Measurements from ENCODE around the gene ANGPTL4. TPM values are rescaled to one million over a fixed set of nuclear protein-coding genes. Genes with fewer than 3 reads are reported as not detected.

The ANGPTL4 gene
- total and polyA plus RNA-seq, 4 experiments from 2014 or later = not detected

GRCh38 chr19:8320564-8321066 is 43.3 kb upstream of the ANGPTL4 start:
- Mint-ChIP-seq H3K9me3 (no peaks in the 10 kb centered on the region), H3K4me3 (peak overlapping the region; percentile 94 to 99 (median 97)), H3K36me3 (peaks cover 7 to 29% of the 10 kb centered on the region in 2 donors), H3K4me1 (peaks cover 9 to 44% (median 33%) of the 10 kb centered on the region in 4 donors), H3K27ac (peak overlapping the region; percentile 97 to 99 (median 99)), H3K27me3 (no peaks in the 10 kb centered on the region)
- CTCF ChIA-PET (ENCODE audit: partially characterized antibody) = interaction anchor here (0.8 to 2.8 kb wide), 4 partner anchors 8 to 377 kb away, joined by 3 to 27 read pairs (median 3); partner anchors contain the start of gene TIMM44
- Histone ChIP-seq H3K36me3 (ENCODE audit: insufficient read depth, low read length) (peaks cover 20% of the 10 kb centered on the region), H3K4me3 (ENCODE audit: low read length in 2 of 2) (peak overlapping the region; percentile 88 to 96), H3K4me1 (ENCODE audit: insufficient read depth, low read length) (peaks cover 42% of the 10 kb centered on the region), H3K9me3 (ENCODE audit: control insufficient read depth in 1 of 2, low read length in 2 of 2) (no peaks in the 10 kb centered on the region), H3K27ac (ENCODE audit: low read depth, low read length) (peak overlapping the region; percentile 97), H3K27me3 (ENCODE audit: insufficient read depth, low read length) (no peaks in the 10 kb centered on the region)
- DNase-seq = peak in 1 of 5 donors; percentile 24
- intact Hi-C loops (cut with micrococcal nuclease) = loop anchor here (1.0 to 10.0 kb wide), 4 partner anchors 12 to 166 kb away; partner anchors contain the start of genes CD320, KANK3 and RAB11B
- POLR2A ChIA-PET (ENCODE audit: partially characterized antibody) = interaction anchor here (0.6 to 2.7 kb wide), 14 partner anchors 10 to 260 kb away, joined by 3 to 25 read pairs (median 4); partner anchors contain the start of genes CD320, HNRNPM, KANK3 and RAB11B

DNA sequence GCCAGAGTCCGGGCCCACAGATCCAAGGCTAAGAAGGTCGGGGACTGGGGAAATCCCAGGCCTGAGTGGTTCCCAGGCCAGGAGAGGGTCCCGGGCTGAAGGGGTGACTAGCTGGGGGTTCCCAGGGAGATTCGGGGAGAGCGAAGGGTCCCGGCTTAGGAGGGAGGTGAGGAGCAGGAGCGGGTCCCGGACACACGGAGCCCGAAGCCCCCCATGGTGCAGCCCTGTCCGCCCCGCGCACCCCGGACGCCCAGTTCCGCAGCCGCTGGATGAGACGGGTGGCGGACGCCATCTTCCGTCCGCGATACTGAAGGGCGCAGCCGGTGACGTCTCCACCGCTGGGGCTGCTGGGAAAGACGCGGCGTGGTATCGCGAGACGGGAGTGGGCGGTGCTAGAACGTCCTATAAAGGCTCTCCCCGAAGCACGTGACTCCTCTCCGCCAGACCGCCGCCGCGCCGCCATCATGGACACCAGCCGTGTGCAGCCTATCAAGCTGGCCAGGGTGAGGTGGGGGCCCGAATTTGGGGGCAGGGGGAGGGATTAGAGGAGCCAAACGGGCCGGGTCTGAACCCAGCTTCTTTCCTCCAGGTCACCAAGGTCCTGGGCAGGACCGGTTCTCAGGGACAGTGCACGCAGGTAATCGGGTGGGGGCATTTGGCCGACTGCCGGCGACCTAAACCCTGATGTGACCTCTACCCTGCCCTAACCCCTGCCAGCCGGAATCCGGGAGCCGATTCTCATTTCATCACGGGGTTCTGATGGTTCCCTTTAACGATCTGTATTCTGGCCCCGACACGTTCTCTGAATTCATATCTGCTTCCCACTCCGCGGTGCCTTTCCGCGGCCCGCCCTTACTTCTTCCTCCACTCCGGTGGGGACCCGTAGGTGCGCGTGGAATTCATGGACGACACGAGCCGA is 42.6 kb upstream of the ANGPTL4 start, which contains the start of the genes NDUFA7 and RPS28:
TSS of gene NDUFA7 (minus strand) at position 309 of the 919 bp plus-strand sequence. CDS start at position 292, 17 bp downstream.
TSS of gene RPS28 (plus strand) at position 430 of the 919 bp plus-strand sequence. CDS start at position 465, 35 bp downstream.
- intact Hi-C loops (cut with micrococcal nuclease) = loop anchor here (1.0 to 10.0 kb wide), 4 partner anchors 13 to 167 kb away; partner anchors contain the start of genes CD320, KANK3 and RAB11B
- Mint-ChIP-seq H3K4me1 (peaks cover 9 to 44% (median 33%) of the 10 kb centered on the region in 4 donors), H3K9me3 (no peaks in the 10 kb centered on the region), H3K27me3 (no peaks in the 10 kb centered on the region), H3K27ac (peak within 1 kb of the TSS; percentile 97 to 99 (median 99)), H3K4me3 (peak within 1 kb of the TSS; percentile 94 to 99 (median 97)), H3K36me3 (peaks cover 6 to 28% of the 10 kb centered on the region in 2 donors)
- CTCF ChIA-PET (ENCODE audit: partially characterized antibody) = interaction anchor here (0.6 to 2.8 kb wide), 6 partner anchors 8 to 60 kb away, joined by 3 to 27 read pairs (median 3); no protein-coding TSS in a partner anchor
- Histone ChIP-seq H3K27me3 (ENCODE audit: insufficient read depth, low read length) (no peaks in the 10 kb centered on the region), H3K36me3 (ENCODE audit: insufficient read depth, low read length) (peaks cover 16% of the 10 kb centered on the region), H3K4me3 (ENCODE audit: low read length in 2 of 2) (peak within 1 kb of the TSS; percentile 88 to 96), H3K4me1 (ENCODE audit: insufficient read depth, low read length) (peaks cover 42% of the 10 kb centered on the region), H3K9me3 (ENCODE audit: control insufficient read depth in 1 of 2, low read length in 2 of 2) (no peaks in the 10 kb centered on the region), H3K27ac (ENCODE audit: low read depth, low read length) (peak within 1 kb of the TSS; percentile 97)
- POLR2A ChIA-PET (ENCODE audit: partially characterized antibody) = interaction anchor here (0.9 to 2.7 kb wide), 18 partner anchors 10 to 378 kb away, joined by 3 to 25 read pairs (median 4); partner anchors contain the start of genes CD320, CERS4, HNRNPM and KANK3
- peak; percentile 96 to 97 (median 97) for DNase-seq

DNA sequence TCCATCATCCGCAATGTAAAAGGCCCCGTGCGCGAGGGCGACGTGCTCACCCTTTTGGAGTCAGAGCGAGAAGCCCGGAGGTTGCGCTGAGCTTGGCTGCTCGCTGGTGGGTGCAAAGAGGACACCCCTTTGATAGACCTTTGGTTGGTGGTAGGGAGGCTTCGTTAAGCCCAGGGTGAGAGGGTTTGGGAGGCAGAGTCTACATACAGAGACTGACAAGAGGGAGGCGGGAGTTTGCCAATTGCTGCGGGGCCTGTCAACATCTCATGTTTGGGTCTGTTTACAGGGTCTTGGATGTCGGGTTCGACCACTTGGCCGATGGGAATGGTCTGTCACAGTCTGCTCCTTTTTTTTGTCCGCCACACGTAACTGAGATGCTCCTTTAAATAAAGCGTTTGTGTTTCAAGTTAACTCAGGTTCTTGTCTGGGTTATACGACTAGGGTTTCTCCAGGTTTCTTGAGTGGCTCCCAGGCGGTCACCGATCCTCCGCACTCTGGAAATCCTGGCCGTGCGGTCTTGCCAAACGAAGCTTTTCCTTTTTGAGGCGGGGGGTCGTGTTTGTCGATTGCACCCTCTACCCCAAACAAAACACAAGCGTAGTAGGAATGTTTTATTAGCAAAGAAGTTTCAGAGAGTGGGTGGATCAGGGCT is 41.8 kb upstream of the ANGPTL4 start:
- Histone ChIP-seq H3K4me3 (ENCODE audit: low read length in 2 of 2) (peak overlapping the region; percentile 81 to 88), H3K9me3 (ENCODE audit: control insufficient read depth in 1 of 2, low read length in 2 of 2) (no peaks in the 10 kb centered on the region), H3K36me3 (ENCODE audit: insufficient read depth, low read length) (peaks cover 14% of the 10 kb centered on the region), H3K27me3 (ENCODE audit: insufficient read depth, low read length) (no peaks in the 10 kb centered on the region), H3K27ac (ENCODE audit: low read depth, low read length) (peak overlapping the region; percentile 97), H3K4me1 (ENCODE audit: insufficient read depth, low read length) (peaks cover 42% of the 10 kb centered on the region)
- no peak for DNase-seq
- CTCF ChIA-PET (ENCODE audit: partially characterized antibody) = interaction anchor here (0.6 to 2.8 kb wide), 4 partner anchors 9 to 61 kb away, joined by 3 to 27 read pairs (median 4); no protein-coding TSS in a partner anchor
- intact Hi-C loops (cut with micrococcal nuclease) = loop anchor here (1.0 to 10.0 kb wide), 4 partner anchors 14 to 167 kb away; partner anchors contain the start of genes CD320, KANK3 and RAB11B
- Mint-ChIP-seq H3K4me1 (peaks cover 9 to 44% (median 33%) of the 10 kb centered on the region in 4 donors), H3K36me3 (peaks cover 6 to 29% of the 10 kb centered on the region in 2 donors), H3K9me3 (no peaks in the 10 kb centered on the region), H3K4me3 (peak overlapping the region; percentile 94 to 99 (median 97)), H3K27ac (peak overlapping the region; percentile 97 to 99 (median 99)), H3K27me3 (no peaks in the 10 kb centered on the region)
- POLR2A ChIA-PET (ENCODE audit: partially characterized antibody) = interaction anchor here (0.9 to 2.7 kb wide), 13 partner anchors 9 to 379 kb away, joined by 3 to 25 read pairs (median 4); partner anchors contain the start of genes CD320, CERS4, HNRNPM and KANK3

GRCh38 chr19:8322638-8322997 is 41.3 kb upstream of the ANGPTL4 start:
- CTCF ChIA-PET (ENCODE audit: partially characterized antibody) = interaction anchor here (1.3 to 1.8 kb wide), 3 partner anchors 19 to 61 kb away, joined by 3 to 7 read pairs (median 5); no protein-coding TSS in a partner anchor
- Mint-ChIP-seq H3K4me1 (peaks cover 9 to 44% (median 33%) of the 10 kb centered on the region in 4 donors), H3K36me3 (peaks cover 6 to 27% of the 10 kb centered on the region in 2 donors), H3K27me3 (no peaks in the 10 kb centered on the region), H3K27ac (peak overlapping the region in 5 of 7 donors; percentile 97 to 99 (median 99)), H3K9me3 (no peaks in the 10 kb centered on the region), H3K4me3 (peak overlapping the region; percentile 94 to 99 (median 97))
- Histone ChIP-seq H3K27ac (ENCODE audit: low read depth, low read length) (peak overlapping the region; percentile 97), H3K4me3 (ENCODE audit: low read length in 2 of 2) (peak overlapping the region in 1 of 2 donors; percentile 88), H3K9me3 (ENCODE audit: control insufficient read depth in 1 of 2, low read length in 2 of 2) (no peaks in the 10 kb centered on the region), H3K36me3 (ENCODE audit: insufficient read depth, low read length) (peaks cover 14% of the 10 kb centered on the region), H3K27me3 (ENCODE audit: insufficient read depth, low read length) (no peaks in the 10 kb centered on the region), H3K4me1 (ENCODE audit: insufficient read depth, low read length) (peaks cover 42% of the 10 kb centered on the region)
- intact Hi-C loops (cut with micrococcal nuclease) = loop anchor here (10.0 kb wide), 1 partner anchor 168 kb away; no protein-coding TSS in a partner anchor
- POLR2A ChIA-PET (ENCODE audit: partially characterized antibody) = no interaction called here
- DNase-seq = no peak

DNA sequence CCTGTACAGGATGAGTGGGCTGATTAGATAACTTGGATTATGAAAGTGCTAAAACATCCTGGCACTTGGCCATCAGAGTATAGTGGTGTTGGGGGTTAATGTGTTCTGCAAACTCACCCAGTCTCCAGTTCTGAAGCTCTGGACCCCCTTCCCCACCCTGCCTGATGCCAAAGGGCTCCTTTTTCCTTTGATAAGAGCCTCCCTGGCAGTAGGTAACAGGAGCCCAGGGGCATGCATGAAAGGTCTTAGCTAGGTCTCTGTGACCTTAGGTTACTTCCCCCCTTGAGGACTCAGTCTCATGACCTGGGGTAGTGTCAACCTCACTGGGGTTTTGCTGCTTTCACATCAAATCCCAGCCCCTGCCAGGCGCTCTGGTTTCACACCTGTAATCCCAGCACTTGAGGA is 40.2 kb upstream of the ANGPTL4 start:
- ChIA-PET POLR2A (ENCODE audit: partially characterized antibody) (interaction anchor here (1.0 to 1.5 kb wide), 4 partner anchors 18 to 190 kb away, joined by 3 to 6 read pairs (median 4); partner anchors contain the start of genes KANK3 and ZNF414), CTCF (ENCODE audit: partially characterized antibody) (interaction anchor here (1.4 to 1.8 kb wide), 2 partner anchors 18 to 54 kb away, joined by 5 to 7 read pairs; no protein-coding TSS in a partner anchor)
- Histone ChIP-seq H3K27ac (ENCODE audit: low read depth, low read length) (peak overlapping the region; percentile 13), H3K4me1 (ENCODE audit: insufficient read depth, low read length) (peaks cover 42% of the 10 kb centered on the region), H3K4me3 (ENCODE audit: low read length in 2 of 2) (no peak overlapping the region), H3K27me3 (ENCODE audit: insufficient read depth, low read length) (no peaks in the 10 kb centered on the region), H3K36me3 (ENCODE audit: insufficient read depth, low read length) (peaks cover 14% of the 10 kb centered on the region), H3K9me3 (ENCODE audit: control insufficient read depth in 1 of 2, low read length in 2 of 2) (no peaks in the 10 kb centered on the region)
- Mint-ChIP-seq H3K27me3 (no peaks in the 10 kb centered on the region), H3K36me3 (peaks cover 6 to 27% of the 10 kb centered on the region in 2 donors), H3K4me3 (no peak overlapping the region), H3K9me3 (no peaks in the 10 kb centered on the region), H3K4me1 (peaks cover 9 to 44% (median 33%) of the 10 kb centered on the region in 4 donors), H3K27ac (peak overlapping the region in 5 of 7 donors; percentile 42 to 99 (median 66))
- DNase-seq = no peak
- intact Hi-C loops (cut with micrococcal nuclease) = loop anchor here (10.0 kb wide), 1 partner anchor 169 kb away; no protein-coding TSS in a partner anchor
